Muscle layer of duodenum (tissue), 2 donors: ENCODE measurements around the gene KCNAB1.
"Not testable (repeated sequence)": the region's sequence is repeated elsewhere in the genome, so short reads cannot be mapped to it uniquely, and the experiment has no call there.

Source experiments
- H3K27ac ChIP-seq: one replicate; pipeline ENCODE4 v1.7.0; 2013; ENCODE audit warnings: mild to moderate bottlenecking, low read length
- H3K27me3 ChIP-seq: one replicate; pipeline ENCODE4 v1.7.0; 2013; ENCODE audit warnings: low read depth, mild to moderate bottlenecking, control low read depth, low read length
- H3K36me3 ChIP-seq, 2 donors: one replicate each; pipeline ENCODE4 v1.7.0; 2013; ENCODE audit warnings: low read length in 2 of 2, control low read depth in 1 of 2, mild to moderate bottlenecking in 1 of 2; ENCODE audit not compliant: insufficient read depth in 2 of 2, control insufficient read depth in 1 of 2
- H3K4me1 ChIP-seq, 2 donors: one replicate each; pipeline ENCODE4 v1.7.0; 2013; ENCODE audit warnings: low read length in 2 of 2, mild to moderate bottlenecking in 2 of 2, control low read depth in 1 of 2, moderate library complexity in 1 of 2; ENCODE audit not compliant: insufficient read depth in 2 of 2, control insufficient read depth in 1 of 2
- H3K4me3 ChIP-seq, 2 donors: one replicate each; pipeline ENCODE4 v1.7.0; 2013; ENCODE audit warnings: low read length in 2 of 2, low read depth in 1 of 2, mild to moderate bottlenecking in 1 of 2
- H3K9me3 ChIP-seq, 2 donors: one replicate each; pipeline ENCODE4 v1.7.0; 2013; ENCODE audit warnings: low read length in 2 of 2, control low read depth in 1 of 2, mild to moderate bottlenecking in 1 of 2; ENCODE audit not compliant: control insufficient read depth in 1 of 2
- donor health status: healthy.

KCNAB1 gene

DNA sequence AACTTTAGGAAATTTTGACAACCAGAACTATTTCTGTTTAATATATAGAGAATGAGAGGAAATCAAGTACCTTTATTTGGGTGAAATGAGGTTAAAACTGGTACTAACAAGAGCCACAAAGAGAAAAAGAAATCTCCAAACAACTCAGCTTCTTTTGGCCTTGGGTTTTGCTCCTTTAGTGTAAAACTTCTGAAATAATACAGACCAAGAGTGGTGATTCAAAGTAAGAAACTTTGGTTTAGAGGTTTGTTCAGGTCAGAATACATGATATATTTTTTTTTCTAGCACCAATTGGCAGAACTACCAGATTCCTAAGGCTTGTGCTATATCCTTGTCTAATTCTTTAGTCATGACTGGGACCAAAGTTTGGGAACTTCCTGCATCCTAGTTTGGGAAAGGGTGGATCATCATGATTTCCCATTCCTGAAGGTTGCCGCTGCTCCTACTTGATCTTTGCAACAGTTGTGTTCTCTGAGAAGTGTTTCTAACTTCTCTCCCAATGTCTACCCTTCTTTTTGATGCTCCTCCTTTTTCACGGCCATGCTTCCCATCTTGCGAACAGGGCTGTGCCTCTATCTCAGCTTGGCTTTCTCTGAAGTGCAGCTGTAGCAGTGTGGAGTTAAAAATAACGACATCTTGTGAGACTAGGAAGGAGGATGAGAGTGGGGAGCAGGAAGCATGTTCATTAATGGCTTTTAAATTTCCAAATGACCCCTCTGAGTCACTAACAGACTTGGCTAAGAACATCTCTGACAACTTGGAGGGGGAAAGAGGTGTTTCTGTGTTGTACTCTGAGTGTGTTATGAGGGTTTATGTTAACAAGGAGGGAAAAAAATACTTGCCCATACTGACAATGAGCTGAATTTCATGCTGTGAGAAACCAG is 87.7 kb downstream of the KCNAB1 start:
- H3K4me3 ChIP-seq = no peak overlapping the region
- no peaks in the 10 kb centered on the region for H3K9me3 ChIP-seq
- no peak overlapping the region for H3K27ac ChIP-seq

DNA sequence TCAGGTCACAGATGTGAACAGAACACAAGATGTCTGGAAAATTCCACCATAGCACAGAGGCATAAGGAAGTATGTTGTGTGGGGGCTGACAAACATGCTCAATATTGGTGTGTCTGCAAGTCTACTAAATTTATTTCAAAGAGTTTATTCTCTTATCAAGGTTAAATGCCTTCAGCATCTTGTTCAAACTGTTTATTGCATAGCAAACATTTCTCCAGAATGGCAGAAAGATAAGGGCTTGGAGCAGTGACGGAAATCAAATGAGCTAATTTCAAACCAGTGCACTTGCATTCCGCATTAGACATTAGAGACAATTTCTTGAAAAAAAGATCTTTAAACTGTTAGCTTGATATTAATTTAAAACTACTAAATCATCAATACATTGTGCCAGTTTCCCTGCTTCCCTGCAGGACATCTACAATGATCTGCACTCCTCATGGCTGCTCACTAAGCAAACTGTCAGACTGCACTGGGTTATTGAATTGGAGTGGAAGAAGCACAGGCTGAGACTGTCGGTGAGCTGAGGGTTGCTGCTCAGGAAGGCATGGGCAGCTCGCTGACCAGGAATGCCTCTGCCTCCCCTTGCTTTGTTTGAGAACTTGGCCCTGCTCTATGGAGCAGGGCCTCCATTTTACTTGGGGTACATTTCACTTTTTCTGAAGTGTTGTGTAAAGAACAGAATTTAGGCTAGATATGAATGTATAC is 89.4 kb downstream of the KCNAB1 start:
- H3K4me3 ChIP-seq = no peak overlapping the region
- no peaks in the 10 kb centered on the region for H3K27me3 ChIP-seq
- no peaks in the 10 kb centered on the region for H3K9me3 ChIP-seq
- H3K36me3 ChIP-seq = no peaks in the 10 kb centered on the region
- no peaks in the 10 kb centered on the region for H3K4me1 ChIP-seq
- no peak overlapping the region for H3K27ac ChIP-seq

More for the DNA sequence above, 87.7 kb downstream of the KCNAB1 start:
- Histone ChIP-seq H3K36me3 (no peaks in the 10 kb centered on the region), H3K4me1 (no peaks in the 10 kb centered on the region), H3K27me3 (no peaks in the 10 kb centered on the region)

DNA sequence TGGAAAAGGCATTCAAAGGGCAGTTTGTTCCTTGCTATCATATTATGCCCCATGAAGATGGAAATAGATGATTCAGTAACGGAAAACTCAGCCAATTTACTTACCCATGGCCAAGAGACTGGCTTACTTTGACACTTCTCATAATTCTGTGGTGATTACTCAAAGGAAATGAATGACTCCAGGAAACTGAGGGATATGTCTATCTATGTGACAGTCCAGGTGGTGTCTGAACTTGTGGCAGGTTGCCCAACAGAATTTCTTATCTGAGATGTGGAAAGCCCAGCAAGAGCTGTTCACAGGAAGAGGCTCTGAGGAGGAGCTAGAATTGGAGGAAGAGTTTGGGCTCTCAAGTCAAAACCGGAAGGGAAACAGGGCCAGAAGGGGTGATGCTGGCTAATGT is 91.2 kb downstream of the KCNAB1 start:
- H3K4me1 ChIP-seq = no peaks in the 10 kb centered on the region
- H3K9me3 ChIP-seq = no peaks in the 10 kb centered on the region
- no peak overlapping the region for H3K27ac ChIP-seq
- H3K27me3 ChIP-seq = no peaks in the 10 kb centered on the region
- no peak overlapping the region for H3K4me3 ChIP-seq
- no peaks in the 10 kb centered on the region for H3K36me3 ChIP-seq

DNA sequence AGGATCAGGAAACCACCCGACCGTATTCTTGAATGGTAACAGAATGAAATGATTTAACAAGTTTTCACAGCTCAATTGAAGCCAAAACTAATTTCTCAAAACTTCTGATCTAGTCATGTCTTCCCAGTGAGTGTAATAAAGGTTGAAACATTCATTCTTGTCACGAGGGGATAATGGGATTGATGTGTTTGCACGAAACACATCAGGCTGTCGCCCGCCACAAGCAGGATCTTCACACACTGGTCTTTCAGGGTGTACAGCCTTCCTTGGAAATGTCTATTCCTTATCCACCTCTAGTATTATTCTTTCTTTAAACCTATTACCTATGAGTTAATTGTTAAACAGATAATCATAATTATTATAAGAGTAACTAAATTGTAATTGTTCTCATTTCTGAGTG is 94.3 kb downstream of the KCNAB1 start:
- Histone ChIP-seq H3K36me3 (no peaks in the 10 kb centered on the region), H3K4me3 (no peak overlapping the region), H3K27me3 (no peaks in the 10 kb centered on the region), H3K27ac (no peak overlapping the region), H3K4me1 (no peaks in the 10 kb centered on the region), H3K9me3 (no peaks in the 10 kb centered on the region)

DNA sequence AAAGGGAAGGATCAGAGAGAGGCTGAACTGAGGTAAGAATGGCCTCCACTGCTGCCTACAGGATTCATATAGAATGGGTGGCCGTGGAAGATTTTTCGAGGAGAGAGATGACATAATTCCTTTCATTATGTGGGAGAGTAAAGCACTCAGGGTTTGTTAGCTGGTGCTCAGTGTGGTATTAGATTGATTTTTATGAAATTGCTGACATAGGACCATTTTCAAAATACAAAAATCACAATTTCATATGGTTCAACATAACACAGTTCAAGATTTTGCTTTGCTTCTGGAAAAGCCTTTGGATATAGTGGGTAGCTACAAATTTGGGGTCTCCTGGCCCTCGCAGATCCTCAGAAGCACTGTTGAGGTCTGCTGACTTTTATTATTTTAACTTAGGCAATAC is 95.4 kb downstream of the KCNAB1 start:
- Histone ChIP-seq H3K9me3 (no peaks in the 10 kb centered on the region), H3K27ac (no peak overlapping the region), H3K36me3 (no peaks in the 10 kb centered on the region)

DNA sequence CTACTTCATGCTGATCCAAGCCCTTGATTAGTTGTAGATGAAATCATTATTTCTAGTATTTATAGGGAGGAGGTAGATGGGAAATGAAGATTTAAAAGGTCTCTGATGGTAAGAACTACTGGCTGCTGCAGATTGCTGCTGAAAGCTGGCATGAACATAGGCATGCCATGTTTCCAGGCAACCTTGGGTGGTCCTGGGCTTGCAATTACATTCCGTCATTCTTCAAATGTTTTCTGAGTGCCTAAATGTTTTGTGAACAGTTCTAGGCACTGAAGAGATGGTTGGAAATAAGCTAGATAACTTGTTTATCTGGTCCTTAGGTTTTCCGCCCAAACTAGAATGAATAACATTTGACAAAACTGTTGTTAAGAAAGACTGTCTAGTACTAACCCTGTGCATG is 95.8 kb downstream of the KCNAB1 start:
- no peaks in the 10 kb centered on the region for H3K27me3 ChIP-seq
- H3K9me3 ChIP-seq = no peaks in the 10 kb centered on the region

More for the DNA sequence above, 95.4 kb downstream of the KCNAB1 start:
- H3K4me1 ChIP-seq = no peaks in the 10 kb centered on the region
- no peaks in the 10 kb centered on the region for H3K27me3 ChIP-seq
- no peak overlapping the region for H3K4me3 ChIP-seq

DNA sequence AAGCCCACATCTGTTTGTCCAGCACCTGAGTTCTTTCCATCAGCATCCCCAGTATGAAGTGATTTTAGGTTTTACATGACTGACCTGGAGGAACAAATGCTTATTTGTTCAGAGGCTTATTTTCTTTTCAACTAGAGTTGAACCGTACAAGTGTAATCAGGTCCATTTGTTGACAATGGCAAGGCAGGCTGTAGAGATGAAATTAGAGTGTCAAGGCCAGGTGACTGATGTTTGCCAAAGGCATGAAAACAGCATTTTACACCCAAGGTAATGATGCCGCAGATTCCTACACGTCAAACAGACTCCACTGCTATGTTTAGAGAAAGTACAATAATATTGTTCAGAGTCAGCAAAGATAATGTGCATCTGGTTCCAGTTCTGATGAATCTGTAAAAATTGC is 96.5 kb downstream of the KCNAB1 start:
- Histone ChIP-seq H3K27me3 (no peaks in the 10 kb centered on the region), H3K27ac (no peak overlapping the region), H3K4me1 (no peaks in the 10 kb centered on the region), H3K4me3 (no peak overlapping the region), H3K9me3 (no peaks in the 10 kb centered on the region), H3K36me3 (no peaks in the 10 kb centered on the region)

More for the DNA sequence above, 95.8 kb downstream of the KCNAB1 start:
- Histone ChIP-seq H3K4me3 (no peak overlapping the region), H3K4me1 (no peaks in the 10 kb centered on the region), H3K36me3 (no peaks in the 10 kb centered on the region), H3K27ac (no peak overlapping the region)

DNA sequence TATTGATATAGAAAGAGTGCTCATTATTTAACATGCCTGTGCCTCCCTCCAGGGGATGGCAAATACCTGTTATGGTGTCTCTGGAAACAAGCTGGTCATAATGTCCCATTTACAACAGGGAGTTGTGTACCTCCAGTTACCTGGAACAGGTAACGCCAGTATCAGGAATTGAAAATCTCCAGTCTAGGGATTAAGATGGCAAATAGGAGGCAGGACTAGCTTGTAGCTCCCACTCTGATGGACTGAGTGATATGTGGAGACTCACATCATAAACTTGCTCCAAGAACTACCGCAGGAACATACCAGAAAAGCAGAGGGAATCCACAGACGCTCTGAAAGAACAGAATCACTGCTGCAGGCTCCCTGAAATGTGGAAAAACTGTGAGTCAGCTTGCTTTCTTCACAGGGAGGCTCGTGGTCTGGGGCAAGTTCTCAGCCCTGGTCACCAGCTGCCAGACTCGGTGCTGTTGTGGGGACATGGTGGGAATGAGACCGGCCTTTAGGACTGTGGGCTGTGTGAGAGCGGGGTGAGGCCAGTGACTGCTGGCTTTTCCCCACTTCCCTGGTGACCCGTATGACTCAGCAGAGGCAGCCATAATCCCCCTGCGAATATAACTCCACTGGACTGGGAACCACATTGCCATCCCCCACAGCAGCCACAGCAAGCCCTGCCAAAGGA is 97.4 kb downstream of the KCNAB1 start:
- H3K4me1 ChIP-seq = no peaks in the 10 kb centered on the region
- no peaks in the 10 kb centered on the region for H3K36me3 ChIP-seq
- no peaks in the 10 kb centered on the region for H3K9me3 ChIP-seq
- H3K4me3 ChIP-seq = no peak overlapping the region
- no peak overlapping the region for H3K27ac ChIP-seq
- no peaks in the 10 kb centered on the region for H3K27me3 ChIP-seq

DNA sequence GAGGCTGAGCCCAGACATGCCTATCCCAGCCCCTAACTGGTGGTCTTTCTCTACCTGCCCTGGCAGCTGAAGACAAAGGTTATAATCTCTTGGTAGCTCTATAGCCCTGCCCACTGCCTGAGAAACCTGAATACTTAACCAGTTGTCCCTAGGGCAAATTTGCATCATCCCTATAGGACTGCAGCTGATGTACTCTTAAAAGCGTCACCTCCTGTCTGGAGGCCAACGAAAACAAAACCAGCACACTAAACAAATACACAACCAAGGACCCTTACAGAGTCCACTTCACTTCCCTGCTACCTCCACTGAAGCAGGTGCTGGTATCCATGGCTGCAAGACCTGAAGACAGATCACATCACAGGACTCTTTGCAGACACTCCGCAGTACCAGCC is 98.0 kb downstream of the KCNAB1 start:
- no peak overlapping the region for H3K4me3 ChIP-seq
- H3K9me3 ChIP-seq = no peaks in the 10 kb centered on the region
- no peaks in the 10 kb centered on the region for H3K4me1 ChIP-seq
- H3K27me3 ChIP-seq = no peaks in the 10 kb centered on the region
- H3K36me3 ChIP-seq = no peaks in the 10 kb centered on the region
- H3K27ac ChIP-seq = no peak overlapping the region

DNA sequence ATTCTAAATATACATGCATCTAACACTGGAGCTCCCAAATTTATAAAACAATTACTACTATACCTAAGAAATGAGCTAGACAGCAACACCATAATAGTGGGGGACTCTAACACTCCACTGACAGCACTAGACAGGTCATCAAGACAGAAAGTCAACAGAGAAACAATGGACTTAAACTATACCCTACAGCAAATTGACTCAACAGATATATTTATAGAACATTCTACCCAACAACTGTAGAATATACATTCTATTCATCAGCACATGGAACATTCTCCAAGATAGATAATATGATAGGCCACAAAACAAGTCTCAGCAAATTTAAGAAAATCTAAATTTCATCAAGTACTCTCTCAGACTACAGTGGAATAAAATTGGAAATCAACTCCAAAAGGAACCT is 102.0 kb downstream of the KCNAB1 start:
- not testable (repeated sequence) for H3K4me1 ChIP-seq, H3K27me3 ChIP-seq, H3K27ac ChIP-seq, H3K36me3 ChIP-seq, H3K4me3 ChIP-seq, H3K9me3 ChIP-seq

DNA sequence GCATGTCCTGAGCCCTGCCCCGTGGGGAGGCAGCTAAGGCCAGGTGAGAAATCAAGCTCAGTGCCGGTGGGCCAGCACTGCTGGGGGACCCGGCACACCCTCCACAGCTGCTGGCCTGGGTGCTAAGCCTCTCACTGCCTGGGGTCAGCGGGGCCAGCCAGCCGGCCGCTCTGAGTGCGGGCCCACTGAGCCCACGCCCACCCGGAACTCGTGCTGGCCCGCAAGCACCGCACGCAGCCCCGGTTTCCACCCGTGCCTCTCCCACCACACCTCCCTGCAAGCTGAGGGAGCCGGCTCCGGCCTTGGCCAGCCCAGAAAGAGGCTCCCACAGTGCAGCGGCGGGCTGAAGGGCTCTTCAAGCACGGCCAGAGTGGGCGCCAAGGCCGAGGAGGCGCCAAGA is 103.7 kb downstream of the KCNAB1 start:
- H3K27me3 ChIP-seq, H3K4me1 ChIP-seq, H3K36me3 ChIP-seq, H3K4me3 ChIP-seq, H3K27ac ChIP-seq, H3K9me3 ChIP-seq: not testable (repeated sequence)
